ENCODE measurements around the gene PHETA2.
"Not testable (repeated sequence)": the region's sequence is repeated elsewhere in the genome, so short reads cannot be mapped to it uniquely, and the experiment has no call there.

Gene PHETA2

DNA sequence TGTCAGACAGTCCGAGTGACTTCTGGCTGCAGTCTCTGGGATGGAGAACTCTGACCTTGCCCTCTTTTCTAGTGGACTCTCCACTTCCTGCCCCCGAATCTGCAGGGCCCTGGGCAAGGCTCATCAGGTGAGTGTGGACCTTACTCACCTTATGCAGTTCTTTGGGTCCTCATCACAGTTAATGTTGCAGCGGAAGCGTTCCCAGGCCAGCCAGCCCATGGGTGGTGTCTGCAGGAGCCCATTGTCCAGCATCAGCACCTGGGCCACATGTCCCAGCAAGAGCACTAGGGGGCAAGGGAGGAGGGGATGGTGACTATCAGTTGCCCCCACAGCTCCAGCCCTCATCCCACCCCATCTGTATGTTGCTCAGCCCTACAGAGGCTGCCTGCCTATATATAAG, 5.8 kb upstream of the PHETA2 start:
- H3K4me3 ChIP-seq (ENCODE audit: low read length): no peak overlapping the region
- no peak for DNase-seq (ENCODE audit: low read depth)
- TF ChIP-seq, protein P1, sequence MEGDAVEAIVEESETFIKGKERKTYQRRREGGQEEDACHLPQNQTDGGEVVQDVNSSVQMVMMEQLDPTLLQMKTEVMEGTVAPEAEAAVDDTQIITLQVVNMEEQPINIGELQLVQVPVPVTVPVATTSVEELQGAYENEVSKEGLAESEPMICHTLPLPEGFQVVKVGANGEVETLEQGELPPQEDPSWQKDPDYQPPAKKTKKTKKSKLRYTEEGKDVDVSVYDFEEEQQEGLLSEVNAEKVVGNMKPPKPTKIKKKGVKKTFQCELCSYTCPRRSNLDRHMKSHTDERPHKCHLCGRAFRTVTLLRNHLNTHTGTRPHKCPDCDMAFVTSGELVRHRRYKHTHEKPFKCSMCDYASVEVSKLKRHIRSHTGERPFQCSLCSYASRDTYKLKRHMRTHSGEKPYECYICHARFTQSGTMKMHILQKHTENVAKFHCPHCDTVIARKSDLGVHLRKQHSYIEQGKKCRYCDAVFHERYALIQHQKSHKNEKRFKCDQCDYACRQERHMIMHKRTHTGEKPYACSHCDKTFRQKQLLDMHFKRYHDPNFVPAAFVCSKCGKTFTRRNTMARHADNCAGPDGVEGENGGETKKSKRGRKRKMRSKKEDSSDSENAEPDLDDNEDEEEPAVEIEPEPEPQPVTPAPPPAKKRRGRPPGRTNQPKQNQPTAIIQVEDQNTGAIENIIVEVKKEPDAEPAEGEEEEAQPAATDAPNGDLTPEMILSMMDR (conservative IDR thresholded peaks at IDR 0.05; ENCODE audit: low read depth, low read length): no peak

DNA sequence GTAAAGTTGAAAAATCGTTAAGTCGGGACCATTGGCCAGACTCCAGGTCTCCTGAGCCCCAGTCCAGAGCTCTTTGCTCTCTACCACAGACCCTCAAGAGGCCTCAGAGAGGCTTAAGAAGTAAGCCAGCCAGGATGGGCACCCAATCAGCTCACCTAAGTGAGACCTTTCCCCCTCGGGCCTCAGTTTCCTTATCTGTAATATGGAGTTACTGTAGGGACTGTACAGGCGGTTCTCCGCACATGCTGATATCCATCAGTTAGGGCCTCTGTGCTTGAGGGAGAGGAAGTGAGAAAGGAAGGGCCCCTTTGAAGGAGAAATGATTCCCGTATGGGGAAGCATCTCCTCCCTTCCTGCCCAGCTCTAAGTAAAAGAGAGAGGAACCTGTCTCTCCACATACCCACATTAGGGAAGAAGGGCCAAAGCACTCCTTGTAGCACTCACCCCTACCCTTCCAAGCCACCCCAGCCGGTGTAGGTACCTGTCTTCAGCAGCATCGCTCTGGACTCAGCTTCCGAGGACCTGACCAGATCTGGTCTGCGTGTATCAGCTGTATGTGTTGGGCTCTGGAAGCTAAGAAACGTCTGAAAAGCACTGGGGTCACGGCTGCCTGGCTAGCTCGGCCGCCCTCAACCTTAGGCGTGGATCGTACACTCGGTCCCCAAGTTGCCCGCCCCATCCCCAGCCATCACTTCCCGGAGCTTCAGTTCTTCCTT, 4.1 kb upstream of the PHETA2 start:
- peak overlapping the region; percentile 64 for H3K4me3 ChIP-seq (ENCODE audit: low read length)
- DNase-seq (ENCODE audit: low read depth): no peak
- TF ChIP-seq, protein P1 (conservative IDR thresholded peaks at IDR 0.05; ENCODE audit: low read depth, low read length): no peak

DNA sequence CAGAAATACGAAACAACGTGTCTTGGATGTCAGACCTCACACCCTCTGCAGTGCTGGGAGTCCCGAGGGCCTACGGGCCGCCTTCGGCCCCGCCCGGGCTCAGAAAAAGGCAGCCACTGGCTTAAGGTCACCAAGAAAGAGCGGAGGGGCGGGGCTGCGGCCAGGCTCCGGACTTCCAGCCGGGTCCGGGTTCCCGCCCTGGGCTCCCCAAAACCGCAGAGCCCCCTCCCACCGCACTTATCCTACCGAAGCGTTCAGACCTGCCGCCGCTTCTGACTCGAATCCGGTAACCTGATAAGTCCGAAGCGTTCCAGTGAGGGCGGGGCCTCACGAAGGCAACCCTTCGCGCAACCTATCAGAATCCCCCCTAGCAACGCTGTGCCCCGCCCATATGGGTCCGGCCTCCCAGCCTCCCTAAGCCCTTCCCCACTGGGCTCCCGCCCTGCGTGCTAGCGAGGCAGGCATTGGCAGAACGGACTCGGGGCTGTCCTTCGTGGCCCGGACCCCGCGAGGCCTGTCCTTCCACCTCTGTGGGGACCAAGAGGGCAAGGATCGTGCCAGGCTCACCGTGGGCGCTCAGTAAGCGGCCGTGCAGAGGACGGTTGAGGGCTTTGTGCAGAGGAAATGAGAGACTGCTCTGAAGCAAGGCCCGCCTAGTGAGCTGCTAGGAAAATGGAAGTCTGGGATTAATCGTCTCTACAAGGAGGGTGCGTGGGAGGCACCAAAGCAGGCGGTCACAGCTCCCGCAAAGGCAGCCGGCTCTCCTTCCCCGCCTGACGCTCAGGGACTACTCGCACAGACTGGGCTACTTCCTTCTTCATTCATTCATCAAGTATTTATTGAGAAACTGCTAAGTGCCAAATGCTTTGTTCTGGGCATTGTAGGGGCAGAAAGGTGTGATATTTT, 3.3 kb upstream of the PHETA2 start, which contains the start of gene NAGA:
Gene NAGA (minus strand): TSS at position 296 of the 906 bp plus-strand sequence. CDS start 515 bp downstream, outside the sequence.
- H3K4me3 ChIP-seq (ENCODE audit: low read length): peak within 1 kb of the TSS; percentile 64
- peak; percentile 84 for DNase-seq (ENCODE audit: low read depth)
- TF ChIP-seq, protein P1 (conservative IDR thresholded peaks at IDR 0.05; ENCODE audit: low read depth, low read length): no peak

DNA sequence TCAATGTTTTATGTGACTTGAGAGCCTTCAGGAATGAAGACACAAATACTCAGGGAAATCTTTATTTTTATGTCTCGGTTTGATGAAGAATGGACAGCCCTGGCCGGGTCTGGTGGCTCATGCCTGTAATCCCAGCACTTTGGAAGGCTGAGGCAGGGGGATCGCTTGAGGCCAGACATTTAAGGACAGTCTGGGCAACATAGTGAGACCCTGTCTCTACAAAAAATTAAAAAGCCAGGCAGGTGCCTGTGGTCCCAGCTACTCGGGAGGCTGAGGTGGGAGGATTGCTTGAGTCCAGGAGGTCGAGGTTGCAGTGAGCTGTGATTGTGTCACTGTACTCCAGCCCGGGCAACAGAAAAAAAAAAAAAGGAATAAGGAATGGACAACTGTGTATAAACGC, 2.5 kb upstream of the PHETA2 start:
- H3K4me3 ChIP-seq (ENCODE audit: low read length); DNase-seq (ENCODE audit: low read depth): not testable (repeated sequence)

DNA sequence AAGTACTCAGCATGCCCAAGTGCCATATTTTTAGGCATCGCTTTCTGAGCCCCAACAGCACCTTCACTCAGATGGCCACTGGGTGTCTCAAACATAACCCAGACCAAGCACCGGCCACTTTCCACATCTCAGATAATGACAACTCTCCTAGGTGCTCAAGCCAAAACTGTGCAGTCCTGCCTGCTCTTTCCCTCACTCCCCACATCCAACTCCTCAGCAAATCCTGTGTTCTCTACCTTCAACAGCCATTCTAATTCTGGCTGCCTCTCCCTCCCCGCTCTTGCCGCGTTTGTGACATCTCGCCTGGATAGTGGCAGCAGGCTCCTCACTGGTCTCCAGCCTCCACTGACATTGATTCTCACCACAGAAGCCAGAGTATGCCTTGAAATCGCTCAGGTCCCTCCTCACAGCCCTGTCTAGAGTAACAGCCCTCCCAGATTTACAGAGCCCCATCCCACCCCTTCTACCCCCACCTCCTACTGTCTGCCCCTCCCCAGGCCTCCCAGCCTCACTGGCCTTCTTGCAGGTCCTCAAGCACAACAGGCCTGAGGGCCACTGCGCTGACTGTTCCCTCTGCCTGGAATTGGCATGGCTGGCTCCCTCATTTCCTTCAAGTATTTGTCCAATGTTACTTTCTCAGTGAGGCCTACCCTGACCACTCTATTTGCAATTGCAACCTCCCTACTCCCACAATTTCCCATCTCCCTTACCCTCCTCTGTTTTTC, 1.3 kb upstream of the PHETA2 start:
- DNase-seq (ENCODE audit: low read depth): no peak
- no peak overlapping the region for H3K4me3 ChIP-seq (ENCODE audit: low read length)
- TF ChIP-seq, protein P1 (conservative IDR thresholded peaks at IDR 0.05; ENCODE audit: low read depth, low read length): no peak

DNA sequence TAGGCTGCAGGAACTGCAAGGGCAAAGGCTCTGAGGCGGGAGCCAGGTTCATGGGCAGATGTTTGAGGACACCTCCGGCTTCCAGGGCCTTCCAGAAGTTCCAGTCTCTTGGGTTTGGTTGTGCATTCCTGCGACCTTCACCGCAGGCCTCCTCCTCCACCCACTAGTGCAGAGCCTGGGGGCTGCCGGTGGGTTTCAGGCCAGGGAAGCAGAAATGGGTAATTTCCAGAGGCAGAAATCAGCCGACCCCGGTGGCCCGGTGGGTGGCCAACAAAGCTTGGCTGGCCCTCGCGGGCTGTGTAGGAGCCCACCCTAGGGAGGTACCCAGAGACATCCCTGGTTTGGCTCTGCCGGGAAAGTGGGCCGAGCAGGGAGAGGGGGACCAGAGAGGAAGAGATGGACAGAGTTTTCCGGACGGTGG, 417 bp upstream of the PHETA2 start:
- H3K4me3 ChIP-seq (ENCODE audit: low read length): no peak overlapping the region
- DNase-seq (ENCODE audit: low read depth): no peak
- TF ChIP-seq, protein P1 (conservative IDR thresholded peaks at IDR 0.05; ENCODE audit: low read depth, low read length): no peak
